K562 (cell line): Measurements from ENCODE around the gene GLRA3.

Experiments used
- CTCF ChIP-seq, 3 experiments: IDR thresholded peaks in 2 of 3; conservative IDR thresholded peaks in 1 of 3; 2 replicates each; pipeline ENCODE4 v1.5.1; 2011 to 2012; ENCODE audit warnings: low read length in 3 of 3, mild to moderate bottlenecking in 3 of 3, control low read depth in 2 of 3, improper control_type of control experiment in 1 of 3, inconsistent platforms in 1 of 3, low read depth in 1 of 3, mixed read lengths in 1 of 3, moderate library complexity in 1 of 3; ENCODE audit not compliant: insufficient read depth in 2 of 3
- MYC ChIP-seq, 2 experiments: fragments of 250-450 bp in 1 of 2; sonication (Bioruptor Pico) in 1 of 2; IDR thresholded peaks; 2 replicates each; pipeline versions ENCODE4 v1.5.1 to v1.6.1; 2012 to 2021; ENCODE audit warnings: low read depth in 2 of 2, borderline replicate concordance in 1 of 2, improper control_type of control experiment in 1 of 2, low read length in 1 of 2, mild to moderate bottlenecking in 1 of 2, moderate library complexity in 1 of 2
- PKNOX1 ChIP-seq: fragments of 450-650 bp; IDR thresholded peaks from 2 replicates; pipeline ENCODE4 v1.6.1; 2016
- RAD21 ChIP-seq, 2 experiments: fragments of 250-450 bp in 1 of 2; fragments of 450-650 bp in 1 of 2; sonication (Bioruptor Pico) in 1 of 2; formaldehyde crosslinking in 1 of 2; IDR thresholded peaks in 1 of 2; conservative IDR thresholded peaks in 1 of 2; 2 replicates each; pipeline versions ENCODE4 v1.4.0 to v1.8.0; 2020 to 2022; ENCODE audit warnings: mild to moderate bottlenecking in 2 of 2, moderate library complexity in 1 of 2
- RBM39 ChIP-seq: fragments of 200-400 bp; formaldehyde crosslinking; optimal IDR thresholded peaks from 2 replicates; pipeline ENCODE3; 2018; ENCODE audit warnings: low read depth, low read length
- TAF9B ChIP-seq: fragments of 450-650 bp; IDR thresholded peaks from 2 replicates; pipeline ENCODE4 v1.6.1; 2018; ENCODE audit warnings: mild to moderate bottlenecking; ENCODE audit not compliant: partially characterized antibody
- TCF7 ChIP-seq: sonication (generic); IDR thresholded peaks from 2 replicates; pipeline ENCODE4 v1.6.1; 2016; ENCODE audit warnings: antibody characterized with exemption, borderline replicate concordance
- ZBTB43 ChIP-seq: sonication (generic); formaldehyde crosslinking; IDR thresholded peaks from 2 replicates; pipeline ENCODE4 v1.8.0; 2023; ENCODE audit warnings: mild to moderate bottlenecking, missing genetic modification reagents
- ZNF224 ChIP-seq: sonication (generic); formaldehyde crosslinking; IDR thresholded peaks from 2 replicates; pipeline ENCODE4 v1.8.0; 2022; ENCODE audit warnings: mild to moderate bottlenecking, missing genetic modification reagents

GRCh38 chr4:174595141-174595929 is 233.7 kb downstream of the GLRA3 start:
- TF ChIP-seq ZBTB43 (CRISPR knock-in tag) (no peak), PKNOX1 (no peak), TAF9B (no peak), TCF7 (no peak), ZNF224 (CRISPR knock-in tag) (no peak), RAD21 (CRISPR knock-in tag; conservative IDR thresholded peaks at IDR 0.05 in 1 of 2, IDR thresholded peaks at IDR 0.05 in 1 of 2) (no peak), RBM39 (no peak), MYC (IDR thresholded peaks at IDR 0.05; ENCODE audit: low read depth, low read length) (no peak), MYC (CRISPR knock-in tag; IDR thresholded peaks at IDR 0.05; ENCODE audit: borderline replicate concordance, low read depth) (no peak), CTCF (IDR thresholded peaks at IDR 0.05 in 2 of 3, conservative IDR thresholded peaks at IDR 0.05 in 1 of 3; ENCODE audit: insufficient read depth in 2 of 3, low read depth in 1 of 3, low read length in 3 of 3) (no peak)
